Stomach (tissue), 9 donors: Measurements from ENCODE around the gene KIAA0232. TPM values are rescaled to one million over a fixed set of nuclear protein-coding genes. Genes with fewer than 3 reads are reported as not detected.

Source experiments
- DNase-seq, 2 donors: peaks; one replicate each; pipeline versions ENCODE4 v3.0.0 to v3.0.0-alpha.2; 2013 to 2019
- H3K27ac ChIP-seq, 5 donors: fragments of 200-600 bp in 4 of 5; sonication (generic) in 4 of 5; one replicate each; pipeline ENCODE4 v1.5.1; 2013 to 2019; ENCODE audit warnings: mild to moderate bottlenecking in 1 of 5, moderate library complexity in 1 of 5
- H3K27me3 ChIP-seq, 3 donors: fragments of 200-600 bp; sonication (generic); one replicate each; pipeline ENCODE4 v1.5.1; 2017 to 2019; ENCODE audit warnings: mixed run types in 1 of 3
- H3K36me3 ChIP-seq, 4 donors: fragments of 200-600 bp; sonication (generic); 1 replicate in 3 of 4; 2 replicates in 1 of 4; pipeline ENCODE4 v1.5.1; 2016 to 2019
- H3K4me1 ChIP-seq, 4 donors: fragments of 200-600 bp; sonication (generic); one replicate each; pipeline ENCODE4 v1.5.1; 2016 to 2019
- H3K4me3 ChIP-seq, 4 donors: fragments of 200-600 bp; sonication (generic) in 3 of 4; one replicate each; pipeline ENCODE4 v1.5.1; 2016 to 2019; ENCODE audit warnings: mild to moderate bottlenecking in 1 of 4
- H3K9me3 ChIP-seq, 4 donors: fragments of 200-600 bp; sonication (generic); one replicate each; pipeline ENCODE4 v1.5.1; 2016 to 2019
- CTCF ChIP-seq, 7 experiments: fragments of 450-650 bp in 4 of 7; fragments of 200-600 bp in 3 of 7; sonication (generic) in 3 of 7; IDR thresholded peaks; one replicate each; pipeline ENCODE4 v1.5.1; 2016 to 2019; ENCODE audit warnings: antibody characterized with exemption in 7 of 7, control low read depth in 2 of 7, mild to moderate bottlenecking in 1 of 7
- EP300 ChIP-seq: sonication (generic); formaldehyde crosslinking; IDR thresholded peaks from one replicate; pipeline ENCODE4 v1.6.1; 2017; ENCODE audit warnings: antibody characterized with exemption
- POLR2A ChIP-seq, 4 donors: fragments of 450-650 bp; IDR thresholded peaks; one replicate each; pipeline ENCODE4 v1.6.1; 2016; ENCODE audit warnings: antibody characterized with exemption in 4 of 4, control low read depth in 2 of 4, mild to moderate bottlenecking in 1 of 4, moderate library complexity in 1 of 4
- POLR2AphosphoS5 ChIP-seq, 3 donors: sonication (generic); formaldehyde crosslinking; IDR thresholded peaks; one replicate each; pipeline ENCODE4 v1.6.1; 2016; ENCODE audit warnings: antibody characterized with exemption in 3 of 3
- WGBS, 5 donors: extraction: QIAGEN DNeasy Blood & Tissue Kit in 3 of 5; methylation state at CpG; one replicate each; pipeline versions ENCODE4 v1.1.5 to v1.1.7; 2013 to 2018; 5-methylcytosine and 5-hydroxymethylcytosine counted together
- intact Hi-C: fragments of 100-400 bp; cut with DNase I; formaldehyde crosslinking; loops from one replicate; pipeline ENCODE4 v1.15.1; 2023; ENCODE audit warnings: low total_unique reads
- polyA plus RNA-seq, 3 donors: library from polyadenylated mRNA; stranded (reverse); fragments of 200-250 nt; gene quantifications; one replicate each; pipeline ENCODE4 v1.2.3, GENCODE V29; 2013
- total RNA-seq, 5 donors: library from RNA; depleted of rRNA; stranded (reverse); fragments of >200 nt; gene quantifications; one replicate each; pipeline versions ENCODE4 v1.1.0 to v1.2.3, GENCODE V29; 2014 to 2016
- donor health status: healthy with polysubstance abuse.
- donor health status: Bipolar disorder and iron deficiency.
- donor health status: healthy.

KIAA0232 gene
- total and polyA plus RNA-seq, 8 donors, result 5.1 to 48.1 (median 9.9) TPM

- TF ChIP-seq EP300, result no peak
- no peak for TF ChIP-seq POLR2AphosphoS5 (IDR thresholded peaks at IDR 0.05)
- no peak for TF ChIP-seq CTCF (IDR thresholded peaks at IDR 0.05)
- TF ChIP-seq POLR2A (IDR thresholded peaks at IDR 0.05), result no peak
- H3K36me3 ChIP-seq, result peaks cover 21 to 48% (median 43%) of the 10 kb centered on the region in 4 donors
- WGBS, 5 donors, result 69 to 91% (median 82%) methylated on average over 2 to 3 of the region's 3 CpGs
- peaks cover 0 to 30% (median 12%) of the 10 kb centered on the region in 4 donors for H3K4me1 ChIP-seq
- no peak overlapping the region for H3K4me3 ChIP-seq
- no peaks in the 10 kb centered on the region for H3K9me3 ChIP-seq
- intact Hi-C loops, result no loop called here
- DNase-seq, result no peak
- no peak overlapping the region for H3K27ac ChIP-seq
- no peaks in the 10 kb centered on the region for H3K27me3 ChIP-seq
These were observed 101.9 kb downstream of the KIAA0232 start for GRCh38 chr4:6884341-6884870.

GRCh38 chr4:6885953-6886557 lies 103.5 kb downstream of the KIAA0232 start:
- Histone ChIP-seq H3K36me3 (peaks cover 11 to 34% (median 30%) of the 10 kb centered on the region in 4 donors), H3K4me1 (peaks cover 0 to 30% (median 12%) of the 10 kb centered on the region in 4 donors), H3K9me3 (peaks cover 0 to 12% (median 0%) of the 10 kb centered on the region in 4 donors), H3K27ac (peak overlapping the region in 3 of 5 donors; percentile 4 to 69 (median 62)), H3K27me3 (no peaks in the 10 kb centered on the region), H3K4me3 (no peak overlapping the region)
- DNase-seq, result peak; percentile 49 to 71
- TF ChIP-seq EP300 (no peak), POLR2AphosphoS5 (IDR thresholded peaks at IDR 0.05) (peak in 2 of 3 donors; percentile 17 to 18)
- 37 to 50% (median 41%) methylated on average over 12 to 15 of the region's 15 CpGs for WGBS, 5 donors
- intact Hi-C loops, result no loop called here

- Histone ChIP-seq H3K36me3 (peaks cover 2 to 26% (median 22%) of the 10 kb centered on the region in 4 donors), H3K9me3 (peaks cover 0 to 12% (median 0%) of the 10 kb centered on the region in 4 donors), H3K27ac (peak overlapping the region in 2 of 5 donors; percentile 62 to 69), H3K27me3 (no peaks in the 10 kb centered on the region), H3K4me1 (peaks cover under 1 to 37% (median 18%) of the 10 kb centered on the region in 4 donors), H3K4me3 (no peak overlapping the region)
- TF ChIP-seq CTCF (IDR thresholded peaks at IDR 0.05) (no peak), POLR2A (IDR thresholded peaks at IDR 0.05) (no peak), POLR2AphosphoS5 (IDR thresholded peaks at IDR 0.05) (no peak), EP300 (no peak)
- no peak for DNase-seq
- WGBS, 5 donors, result 77 to 86% (median 83%) methylated on average over 10 of the region's 10 CpGs
- intact Hi-C loops, result no loop called here
These were observed 104.4 kb downstream of the KIAA0232 start for GRCh38 chr4:6886886-6887285.

- Histone ChIP-seq H3K27me3 (no peaks in the 10 kb centered on the region), H3K4me1 (peaks cover 9 to 46% (median 27%) of the 10 kb centered on the region in 4 donors), H3K27ac (peak overlapping the region in 3 of 5 donors; percentile 10 to 49 (median 41)), H3K9me3 (peaks cover 0 to 12% (median 0%) of the 10 kb centered on the region in 4 donors), H3K36me3 (peaks cover 0 to 17% (median 13%) of the 10 kb centered on the region in 4 donors), H3K4me3 (no peak overlapping the region)
- 65 to 81% (median 74%) methylated on average over 15 to 21 of the region's 21 CpGs for WGBS, 5 donors
- TF ChIP-seq EP300 (no peak), POLR2A (IDR thresholded peaks at IDR 0.05) (no peak), CTCF (IDR thresholded peaks at IDR 0.05) (no peak), POLR2AphosphoS5 (IDR thresholded peaks at IDR 0.05) (no peak)
- intact Hi-C loops, result no loop called here
- DNase-seq, result peak in 1 of 2 donors; percentile 38
These were observed 105.3 kb downstream of the KIAA0232 start for GRCh38 chr4:6887591-6888371.
